Fibroblast of villous mesenchyme (primary cell): ENCODE results near the gene TELO2. TPM values are rescaled to one million over a fixed set of nuclear protein-coding genes. Genes with fewer than 3 reads are reported as not detected.

Experiments used
- DNase-seq: peaks from one replicate; pipeline ENCODE4 v3.0.0-alpha.2; 2010; ENCODE audit warnings: low read depth
- H3K4me3 ChIP-seq: 2 replicates; pipeline ENCODE4 v1.5.1; 2011; ENCODE audit warnings: low read depth, mild to moderate bottlenecking, low read length
- total RNA-seq: library from RNA; depleted of rRNA; stranded (reverse); fragments of >200 nt; gene quantifications from 2 replicates; pipeline ENCODE4 v1.2.3, GENCODE V29; 2012
- TF ChIP-seq, protein P1 (sequence below): IDR thresholded peaks from 2 replicates; pipeline ENCODE4 v1.5.1; 2012; ENCODE audit warnings: low read depth, mild to moderate bottlenecking, low read length; ENCODE audit not compliant: insufficient read depth

Gene TELO2
- total RNA-seq, 1 donor: 21.6 TPM

DNA sequence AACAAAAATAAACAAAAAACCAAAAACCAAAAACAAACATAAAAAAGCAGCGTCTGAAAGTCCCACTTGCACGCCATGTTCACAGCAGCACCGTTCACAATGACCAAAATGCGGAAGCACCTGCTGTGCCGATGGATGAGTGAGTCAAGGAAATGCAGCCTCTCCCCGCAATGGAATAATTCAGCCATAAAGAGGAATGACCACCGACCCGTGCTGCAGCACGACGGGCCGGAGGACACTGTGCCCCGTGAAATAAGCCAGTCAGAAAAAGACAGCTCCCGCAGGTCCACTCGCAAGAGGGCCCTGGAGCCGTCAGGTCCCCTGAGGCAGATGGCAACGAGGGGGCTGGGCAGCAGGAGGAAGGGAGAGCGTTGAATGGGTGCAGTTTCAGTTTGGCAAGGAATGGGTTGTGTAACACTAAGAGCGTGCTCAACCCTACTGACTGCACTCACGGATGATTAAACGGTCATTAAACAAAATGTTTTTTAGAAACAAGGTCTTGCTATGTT is 23.4 kb upstream of the TELO2 start:
- peak; percentile 53 for DNase-seq
- no peak overlapping the region for H3K4me3 ChIP-seq
- TF ChIP-seq, protein P1, sequence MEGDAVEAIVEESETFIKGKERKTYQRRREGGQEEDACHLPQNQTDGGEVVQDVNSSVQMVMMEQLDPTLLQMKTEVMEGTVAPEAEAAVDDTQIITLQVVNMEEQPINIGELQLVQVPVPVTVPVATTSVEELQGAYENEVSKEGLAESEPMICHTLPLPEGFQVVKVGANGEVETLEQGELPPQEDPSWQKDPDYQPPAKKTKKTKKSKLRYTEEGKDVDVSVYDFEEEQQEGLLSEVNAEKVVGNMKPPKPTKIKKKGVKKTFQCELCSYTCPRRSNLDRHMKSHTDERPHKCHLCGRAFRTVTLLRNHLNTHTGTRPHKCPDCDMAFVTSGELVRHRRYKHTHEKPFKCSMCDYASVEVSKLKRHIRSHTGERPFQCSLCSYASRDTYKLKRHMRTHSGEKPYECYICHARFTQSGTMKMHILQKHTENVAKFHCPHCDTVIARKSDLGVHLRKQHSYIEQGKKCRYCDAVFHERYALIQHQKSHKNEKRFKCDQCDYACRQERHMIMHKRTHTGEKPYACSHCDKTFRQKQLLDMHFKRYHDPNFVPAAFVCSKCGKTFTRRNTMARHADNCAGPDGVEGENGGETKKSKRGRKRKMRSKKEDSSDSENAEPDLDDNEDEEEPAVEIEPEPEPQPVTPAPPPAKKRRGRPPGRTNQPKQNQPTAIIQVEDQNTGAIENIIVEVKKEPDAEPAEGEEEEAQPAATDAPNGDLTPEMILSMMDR: no peak

DNA sequence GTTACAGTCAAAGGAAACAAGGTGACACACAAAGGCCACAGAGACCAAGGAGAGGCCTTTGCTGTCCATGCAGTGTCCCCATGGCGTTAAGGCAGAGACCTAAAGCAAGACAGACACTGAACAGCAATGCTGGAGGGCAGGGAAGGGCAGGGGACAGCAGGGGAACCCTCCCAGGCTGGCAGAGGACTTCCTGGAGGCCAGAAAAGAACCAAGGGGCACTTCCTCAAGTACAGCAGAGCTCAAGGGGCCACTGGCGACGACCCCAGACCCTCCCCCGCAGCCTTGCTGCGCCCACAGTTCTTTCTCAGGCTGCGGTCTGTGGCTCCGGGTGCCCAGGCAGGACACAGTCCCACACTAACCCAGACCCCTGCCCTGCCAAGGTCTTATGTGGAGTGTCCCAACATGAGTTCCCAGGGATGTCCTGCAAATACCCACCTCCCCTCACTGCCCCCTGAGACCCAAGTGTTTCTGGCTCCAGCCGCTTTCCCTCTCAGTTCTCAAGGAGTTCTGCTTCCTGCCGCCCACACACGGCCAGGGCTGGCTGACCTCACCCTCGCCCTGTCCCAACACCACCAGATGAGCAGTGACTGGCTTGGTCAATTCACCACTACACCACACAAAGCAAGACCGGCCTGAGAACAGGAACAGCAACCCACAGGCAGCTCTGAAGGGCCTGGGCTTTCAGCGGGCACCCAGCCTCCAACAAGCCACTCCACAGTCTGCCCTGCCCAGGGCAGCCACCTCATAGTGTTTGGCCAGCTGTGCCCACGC is 22.5 kb upstream of the TELO2 start:
- peak; percentile 38 for DNase-seq
- no peak overlapping the region for H3K4me3 ChIP-seq
- TF ChIP-seq, protein P1: no peak

GRCh38 chr16:1471569-1472194 is 21.5 kb upstream of the TELO2 start:
- DNase-seq: no peak
- H3K4me3 ChIP-seq: no peak overlapping the region
- TF ChIP-seq, protein P1: no peak

DNA sequence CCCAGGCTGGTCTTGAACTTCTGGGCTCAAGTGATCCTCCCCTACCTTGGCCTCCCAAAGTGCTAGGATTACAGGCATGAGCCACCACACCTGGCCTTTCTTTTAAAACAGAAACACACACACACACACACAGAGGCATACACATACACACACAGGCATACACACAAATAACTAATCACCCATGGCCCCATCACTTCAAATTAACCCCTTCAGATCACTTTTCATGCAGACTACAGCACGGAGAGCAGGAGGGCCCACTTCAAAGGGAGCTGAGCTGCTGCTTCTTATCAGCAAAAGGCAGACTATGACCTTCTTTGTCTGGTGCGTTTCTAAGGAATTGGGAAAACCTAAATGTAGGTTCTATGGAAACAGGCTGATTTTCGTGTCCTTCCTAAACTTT is 20.2 kb upstream of the TELO2 start:
- DNase-seq: no peak
- TF ChIP-seq, protein P1: no peak
- no peak overlapping the region for H3K4me3 ChIP-seq

GRCh38 chr16:1474082-1474795 is 18.9 kb upstream of the TELO2 start:
- TF ChIP-seq, protein P1: no peak
- DNase-seq: no peak
- H3K4me3 ChIP-seq: peak overlapping the region; percentile 81

DNA sequence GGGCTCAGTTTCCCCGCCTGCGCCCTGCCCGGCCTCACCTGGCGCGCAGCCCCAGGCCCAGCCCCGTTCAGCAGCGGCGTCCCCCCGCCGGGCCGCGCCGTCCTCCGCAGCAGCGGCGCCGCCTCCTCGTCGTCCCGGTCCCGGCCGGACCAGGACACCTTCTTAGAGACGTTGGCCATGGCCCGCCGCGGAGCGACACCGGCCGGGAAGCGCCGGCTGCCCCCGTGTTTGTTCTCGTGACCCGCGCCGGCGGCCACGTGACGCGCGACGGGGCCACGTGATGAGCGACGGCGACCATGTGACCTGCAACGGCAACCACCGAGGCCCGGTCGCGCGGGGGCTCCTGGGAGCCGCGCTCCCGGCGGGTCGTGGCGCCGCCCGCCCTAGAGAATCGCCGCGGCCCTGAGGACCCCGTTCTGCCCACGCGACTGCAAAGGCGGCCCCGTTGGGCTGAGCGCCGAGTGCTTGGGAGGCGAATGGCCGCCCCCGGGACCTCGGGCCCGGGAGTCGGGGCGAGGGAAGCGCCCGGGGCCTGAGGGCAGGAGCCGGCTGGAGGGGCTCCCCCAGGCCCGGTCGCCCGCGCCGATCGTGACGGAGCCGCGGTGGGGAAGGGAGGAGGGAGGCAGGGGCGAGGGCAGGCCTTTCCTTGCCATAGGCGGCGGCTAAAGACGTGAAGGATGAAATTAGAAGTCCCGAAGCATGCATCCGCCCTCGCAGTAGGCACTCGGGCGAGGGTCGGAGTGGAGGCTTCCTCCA is 18.2 kb upstream of the TELO2 start, which contains the start of gene CLCN7:
CLCN7 (minus strand) TSS at position 233 of the 756 bp plus-strand sequence; CDS start at position 179, 54 bp downstream.
- DNase-seq: peak; percentile 87
- H3K4me3 ChIP-seq: peak within 1 kb of the TSS; percentile 81
- TF ChIP-seq, protein P1: no peak
